Choroid plexus epithelial cell (primary cell): ENCODE data around the gene PTPRG.

ENCODE experiments used
- DNase-seq: peaks from one replicate; pipeline ENCODE4 v3.0.0-alpha.2; 2010; ENCODE audit warnings: low read depth
- H3K4me3 ChIP-seq: 2 replicates; pipeline ENCODE4 v1.5.1; 2011; ENCODE audit warnings: low read depth, mild to moderate bottlenecking, control low read depth, low read length, moderate library complexity
- CTCF ChIP-seq: conservative IDR thresholded peaks from 2 replicates; pipeline ENCODE4 v1.5.1; 2011; ENCODE audit warnings: low read depth, mild to moderate bottlenecking, control low read depth, inconsistent platforms, low read length, moderate library complexity

PTPRG gene

GRCh38 chr3:62171789-62172188, 610.4 kb downstream of the PTPRG start:
- H3K4me3 ChIP-seq = no peak overlapping the region
- no peak for DNase-seq
- no peak for TF ChIP-seq CTCF

- H3K4me3 ChIP-seq = no peak overlapping the region
- no peak for TF ChIP-seq CTCF
- no peak for DNase-seq
Measured at GRCh38 chr3:62172199-62172598, 610.8 kb downstream of the PTPRG start.

GRCh38 chr3:62173939-62174515, 612.7 kb downstream of the PTPRG start:
- H3K4me3 ChIP-seq = no peak overlapping the region
- TF ChIP-seq CTCF = no peak
- DNase-seq = no peak

DNA sequence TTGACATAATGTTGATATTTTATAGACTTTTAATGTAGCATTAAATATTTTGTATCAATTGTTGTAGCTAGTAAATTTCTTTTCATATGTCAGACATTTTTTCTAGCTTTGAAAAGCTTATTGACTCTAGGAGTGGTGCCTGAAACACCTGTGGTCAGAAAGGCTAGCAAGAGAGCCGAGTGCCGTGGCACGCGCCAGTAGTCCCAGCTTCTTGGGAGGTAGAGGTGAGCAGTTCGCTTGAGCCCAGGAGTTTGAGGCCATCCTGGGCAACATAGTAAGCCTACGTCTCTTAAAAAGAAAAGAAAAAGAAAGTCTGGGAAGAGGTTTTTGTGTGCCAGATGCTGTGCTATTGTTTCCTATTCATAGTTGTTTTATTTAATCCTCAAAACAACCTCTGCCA, 613.8 kb downstream of the PTPRG start:
- no peak for DNase-seq
- TF ChIP-seq CTCF = no peak
- H3K4me3 ChIP-seq = no peak overlapping the region

DNA sequence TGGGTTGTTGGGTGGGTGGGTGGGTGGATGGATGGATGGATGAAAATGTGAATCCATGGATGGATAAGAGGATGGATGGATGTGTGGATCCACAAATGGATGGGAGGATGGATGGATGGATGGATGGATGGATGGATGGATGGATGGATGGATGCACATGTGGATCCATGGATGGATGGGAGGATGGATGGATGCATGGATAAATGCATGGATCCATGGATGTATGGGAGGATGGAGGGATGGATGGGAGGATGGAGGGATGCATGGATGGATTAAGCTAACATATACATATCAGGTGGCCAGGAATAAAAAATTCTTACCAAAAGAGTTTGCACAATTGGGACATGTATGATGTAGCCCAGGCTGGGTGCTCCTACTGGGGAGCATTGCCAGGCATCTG, 616.7 kb downstream of the PTPRG start:
- no peak overlapping the region for H3K4me3 ChIP-seq
- TF ChIP-seq CTCF = no peak
- DNase-seq = no peak

GRCh38 chr3:62178739-62179600, 617.6 kb downstream of the PTPRG start:
- DNase-seq = no peak
- no peak for TF ChIP-seq CTCF

GRCh38 chr3:62180514-62180913, 619.1 kb downstream of the PTPRG start:
- H3K4me3 ChIP-seq = no peak overlapping the region
- no peak for DNase-seq
- no peak for TF ChIP-seq CTCF

More at GRCh38 chr3:62178739-62179600, 617.6 kb downstream of the PTPRG start:
- no peak overlapping the region for H3K4me3 ChIP-seq
